ENCODE results near the gene SUPT7L. TPM values are rescaled to one million over a fixed set of nuclear protein-coding genes. Genes with fewer than 3 reads are reported as not detected.

The SUPT7L gene, protein sequence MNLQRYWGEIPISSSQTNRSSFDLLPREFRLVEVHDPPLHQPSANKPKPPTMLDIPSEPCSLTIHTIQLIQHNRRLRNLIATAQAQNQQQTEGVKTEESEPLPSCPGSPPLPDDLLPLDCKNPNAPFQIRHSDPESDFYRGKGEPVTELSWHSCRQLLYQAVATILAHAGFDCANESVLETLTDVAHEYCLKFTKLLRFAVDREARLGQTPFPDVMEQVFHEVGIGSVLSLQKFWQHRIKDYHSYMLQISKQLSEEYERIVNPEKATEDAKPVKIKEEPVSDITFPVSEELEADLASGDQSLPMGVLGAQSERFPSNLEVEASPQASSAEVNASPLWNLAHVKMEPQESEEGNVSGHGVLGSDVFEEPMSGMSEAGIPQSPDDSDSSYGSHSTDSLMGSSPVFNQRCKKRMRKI
- polyA plus RNA-seq (2013, experiment 1 of 2; ENCODE audit: insufficient read length) = 28.5 TPM
- polyA plus RNA-seq (2013, experiment 2 of 2; ENCODE audit: insufficient read length) = 27.7 TPM

DNA sequence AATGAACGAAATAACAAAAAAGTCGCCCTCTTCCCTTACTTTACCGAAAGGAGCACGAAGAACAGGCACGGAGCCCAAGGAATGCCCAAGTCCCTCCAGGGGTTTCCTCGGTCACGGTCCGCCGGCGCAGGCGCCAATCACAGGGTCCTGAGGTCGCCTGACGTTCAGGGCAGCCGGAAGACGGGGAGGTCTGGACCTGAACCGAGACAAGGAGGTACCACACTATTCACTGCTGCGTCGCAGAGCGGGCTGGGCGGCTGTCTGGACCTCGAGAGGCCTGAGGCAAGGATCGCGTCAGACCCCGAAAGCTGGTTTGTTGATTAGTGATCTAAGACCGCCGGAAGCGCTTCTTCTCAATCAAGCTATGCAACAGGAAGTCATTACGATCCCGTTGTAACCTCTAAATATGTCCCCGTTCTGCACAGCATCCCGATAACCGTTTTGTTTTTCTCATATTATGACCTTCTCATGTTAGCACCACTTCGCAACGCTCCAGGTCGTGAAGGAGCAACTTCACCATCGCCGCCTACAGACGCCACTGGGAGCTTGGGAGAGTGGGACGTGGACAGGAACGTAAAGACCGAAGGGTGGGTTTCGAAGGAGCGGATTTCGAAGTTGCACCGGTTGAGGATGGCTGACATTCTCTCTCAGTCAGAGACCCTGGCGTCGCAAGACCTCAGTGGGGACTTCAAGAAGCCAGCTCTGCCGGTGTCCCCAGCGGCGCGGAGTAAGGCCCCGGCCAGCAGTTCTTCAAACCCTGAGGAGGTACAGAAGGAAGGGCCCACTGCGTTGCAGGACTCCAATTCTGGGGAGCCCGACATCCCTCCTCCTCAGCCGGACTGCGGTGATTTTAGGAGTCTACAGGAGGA is at the start of gene SUPT7L, which contains the start of gene SLC4A1AP:
Gene SUPT7L (minus strand): TSS at position 330 of the 869 bp plus-strand sequence. CDS start 1,422 bp downstream, outside the sequence.
Gene SLC4A1AP (plus strand): TSS at position 605 of the 869 bp plus-strand sequence. CDS start 26 bp downstream, at position 631.
- peak; percentile 86 for DNase-seq

DNA sequence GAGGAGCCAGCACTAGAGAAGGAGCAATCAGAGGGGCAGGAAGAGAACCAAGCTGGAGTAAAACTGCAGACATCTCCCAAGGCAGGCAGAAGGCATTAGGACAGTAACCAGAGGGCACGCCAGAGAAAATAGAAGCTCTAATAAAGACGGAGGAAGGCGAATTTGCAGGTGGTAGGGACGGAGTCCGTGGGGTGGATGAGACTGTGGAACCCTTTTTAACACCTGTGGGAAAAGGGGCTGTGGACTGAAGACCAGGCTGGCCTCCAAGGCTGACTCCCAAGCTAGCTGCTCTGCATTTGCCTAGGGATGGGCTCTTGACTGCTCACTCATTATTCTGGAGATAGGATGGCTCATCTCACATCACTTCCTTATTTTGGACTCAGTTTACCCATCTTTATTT is 49.8 kb upstream of the SUPT7L start:
- DNase-seq = no peak

GRCh38 chr2:27712522-27712921 is 49.1 kb upstream of the SUPT7L start:
- no peak for DNase-seq

GRCh38 chr2:27711804-27712203 is 48.4 kb upstream of the SUPT7L start:
- no peak for DNase-seq

DNA sequence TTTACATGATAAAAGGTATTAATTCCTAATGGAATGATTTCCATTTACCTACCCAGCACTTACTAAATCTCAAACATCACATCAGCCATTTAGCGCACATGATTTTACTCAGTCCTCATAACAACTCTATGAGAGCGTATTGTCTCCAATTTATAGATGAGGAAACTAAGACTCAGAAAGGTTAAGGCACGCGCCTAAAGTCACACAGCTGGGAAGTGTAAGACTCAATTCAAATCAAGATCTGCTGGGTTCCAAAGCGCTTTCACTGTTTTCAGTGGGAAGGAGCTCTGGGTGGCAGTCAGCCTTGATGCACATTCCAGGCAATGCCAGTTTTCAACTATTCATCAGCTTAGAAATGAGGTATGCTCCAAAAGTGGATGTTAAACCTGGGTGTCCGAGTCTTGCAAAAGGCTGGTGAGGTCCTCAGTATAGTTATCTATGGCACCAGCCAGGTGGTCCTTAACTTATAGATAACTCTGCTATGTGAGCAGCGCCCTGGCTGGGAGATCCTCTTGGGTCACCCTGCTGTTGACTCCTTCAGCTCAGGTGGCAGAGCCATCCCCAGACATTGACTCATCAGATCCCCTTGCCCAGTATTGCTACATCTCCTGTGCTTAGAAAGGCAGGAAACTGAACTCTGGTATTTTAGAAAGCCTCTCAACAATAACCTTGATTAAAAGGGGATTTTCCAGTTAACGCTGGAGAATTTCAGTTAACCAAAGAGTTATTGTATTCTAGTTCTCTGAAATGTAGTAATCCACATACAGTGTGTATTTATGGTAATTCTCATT is 47.4 kb upstream of the SUPT7L start:
- no peak for DNase-seq

DNA sequence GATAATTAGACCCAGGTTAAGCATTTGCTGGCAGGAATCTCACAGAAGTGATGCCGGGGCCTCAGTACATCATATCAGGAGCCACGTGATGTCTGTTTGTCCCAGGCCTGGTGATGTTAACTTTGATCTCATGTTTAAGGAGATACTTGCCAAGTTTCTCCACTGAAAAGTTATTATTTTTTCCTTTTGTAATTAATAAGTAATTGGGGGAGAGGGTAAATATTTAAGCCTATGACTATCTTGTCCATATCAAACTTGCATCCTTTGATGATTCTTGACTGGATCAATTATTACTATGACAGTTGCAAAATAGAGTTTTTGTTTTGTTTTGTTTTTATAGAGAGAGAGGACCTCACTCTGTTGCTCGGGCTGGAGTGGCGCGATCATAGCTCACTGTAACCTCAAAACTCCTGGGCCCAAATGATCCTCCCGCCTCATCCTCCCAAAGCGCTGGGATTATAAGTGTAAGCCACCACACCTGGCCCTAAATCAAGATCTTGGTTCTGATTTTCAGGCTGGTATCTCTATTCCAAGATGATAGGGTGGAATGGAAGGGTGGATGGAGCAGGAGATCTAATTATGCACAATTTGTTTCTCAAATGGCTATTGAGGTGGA is 46.7 kb upstream of the SUPT7L start:
- DNase-seq = no peak

DNA sequence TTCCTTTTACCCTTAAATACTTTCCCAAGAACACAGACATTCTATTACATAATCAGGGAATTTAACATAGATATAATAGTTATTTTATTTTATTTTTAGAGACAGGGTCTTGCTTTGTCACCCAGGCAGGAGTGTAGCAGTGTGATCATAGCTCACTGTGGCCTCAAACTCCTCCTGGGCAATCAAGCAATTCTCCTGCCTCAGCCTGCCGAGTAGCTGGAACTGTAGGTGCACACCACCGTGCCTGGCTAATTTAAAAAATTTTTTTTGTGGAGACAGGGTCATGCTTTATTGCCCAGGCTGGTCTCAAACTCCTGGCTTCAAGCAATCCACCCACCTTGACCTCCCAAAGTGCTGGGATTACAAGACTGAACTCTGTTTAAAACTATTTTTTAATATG is 45.9 kb upstream of the SUPT7L start:
- no peak for DNase-seq

GRCh38 chr2:27708666-27709065 is 45.3 kb upstream of the SUPT7L start:
- DNase-seq = no peak

DNA sequence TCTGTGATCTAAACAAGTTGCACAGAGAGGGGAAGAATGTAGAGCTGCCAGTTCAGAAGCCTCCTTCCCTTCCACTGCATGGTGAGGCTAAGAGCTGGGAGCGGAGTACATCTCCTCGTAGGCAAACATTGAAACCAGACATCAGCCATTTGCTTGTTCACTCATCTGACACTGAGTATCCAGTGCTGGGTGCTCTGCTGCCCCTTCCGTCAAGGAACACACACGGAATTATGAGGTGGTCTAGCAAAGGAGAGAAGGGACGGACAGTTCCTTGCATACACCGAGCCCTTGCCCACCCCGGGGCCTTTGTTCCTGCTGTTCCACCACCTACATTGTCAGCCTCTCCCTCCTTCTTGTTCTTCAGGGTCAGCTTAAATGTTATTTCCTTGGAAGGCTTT is 44.8 kb upstream of the SUPT7L start:
- no peak for DNase-seq

GRCh38 chr2:27707462-27708256 is 44.2 kb upstream of the SUPT7L start:
- no peak for DNase-seq

- DNase-seq = peak; percentile 91
Observed at GRCh38 chr2:27705851-27706622, 42.6 kb upstream of the SUPT7L start.

DNA sequence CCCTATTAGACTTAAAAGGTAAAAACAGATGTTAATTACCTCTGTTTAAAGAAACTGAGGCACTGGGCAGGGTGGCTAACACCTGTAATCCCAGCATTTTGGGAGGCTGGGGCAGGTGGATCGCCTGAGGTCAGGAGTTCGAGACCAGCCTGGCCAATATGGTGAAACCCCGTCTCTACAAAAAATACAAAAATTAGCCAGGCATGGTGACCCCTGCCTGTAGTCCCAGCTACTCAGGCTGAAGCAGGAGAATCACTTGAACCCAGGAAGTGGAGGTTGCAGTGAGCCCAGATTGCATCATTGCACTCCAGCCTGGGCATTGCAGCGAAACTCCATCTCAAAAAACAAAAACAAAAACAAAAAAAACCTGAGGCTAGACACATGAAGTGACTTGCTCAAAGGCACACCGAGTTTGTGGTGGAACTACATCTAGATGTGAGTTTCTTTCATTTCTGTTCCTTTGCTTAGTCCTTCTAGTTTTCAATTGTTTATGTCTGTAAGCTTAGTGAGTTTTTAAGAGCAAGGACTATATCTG is 41.0 kb upstream of the SUPT7L start:
- DNase-seq = no peak

- DNase-seq = peak; percentile 95
Observed at GRCh38 chr2:27703638-27704341, 40.4 kb upstream of the SUPT7L start.

GRCh38 chr2:27702302-27702701 is 38.9 kb upstream of the SUPT7L start:
- no peak for DNase-seq

GRCh38 chr2:27701676-27702075 is 38.3 kb upstream of the SUPT7L start:
- DNase-seq = no peak

DNA sequence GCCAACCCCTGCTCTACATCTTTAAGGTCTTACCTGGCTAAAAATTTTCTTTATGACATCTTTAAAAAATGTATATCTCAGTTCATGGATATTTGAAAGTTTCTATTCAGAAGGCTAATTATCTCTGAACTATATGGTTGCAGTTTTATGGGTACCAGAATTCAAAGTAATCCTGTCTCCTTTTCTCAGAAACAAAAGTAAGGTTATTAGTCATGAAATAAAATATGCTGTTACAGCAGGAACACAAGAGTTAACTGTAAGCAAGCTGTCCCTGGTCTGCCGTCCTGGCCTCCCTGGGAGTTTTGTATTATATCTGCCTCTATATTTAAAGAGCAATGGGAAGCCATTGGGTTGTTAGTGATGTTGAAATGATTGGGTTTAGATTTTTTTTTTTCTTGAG is 34.2 kb upstream of the SUPT7L start:
- DNase-seq = no peak

DNA sequence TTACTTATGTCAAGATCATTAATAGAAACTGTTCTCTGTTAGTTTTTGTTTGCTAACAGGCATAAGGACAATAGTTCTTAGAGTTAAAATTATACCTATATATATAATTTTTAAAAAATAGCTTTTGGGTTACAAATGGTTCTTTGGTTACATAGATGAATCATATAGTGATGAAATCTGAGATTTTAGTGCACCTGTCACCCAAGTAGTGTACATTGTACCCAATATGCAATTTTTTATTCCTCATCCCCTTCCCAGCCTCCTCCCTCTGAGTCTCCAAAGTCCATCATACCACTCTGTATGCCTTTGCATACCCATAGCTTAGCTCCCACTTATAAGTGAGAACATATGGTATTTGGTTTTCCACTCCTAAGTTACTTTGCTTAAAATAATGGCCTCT is 26.6 kb upstream of the SUPT7L start:
- no peak for DNase-seq

DNA sequence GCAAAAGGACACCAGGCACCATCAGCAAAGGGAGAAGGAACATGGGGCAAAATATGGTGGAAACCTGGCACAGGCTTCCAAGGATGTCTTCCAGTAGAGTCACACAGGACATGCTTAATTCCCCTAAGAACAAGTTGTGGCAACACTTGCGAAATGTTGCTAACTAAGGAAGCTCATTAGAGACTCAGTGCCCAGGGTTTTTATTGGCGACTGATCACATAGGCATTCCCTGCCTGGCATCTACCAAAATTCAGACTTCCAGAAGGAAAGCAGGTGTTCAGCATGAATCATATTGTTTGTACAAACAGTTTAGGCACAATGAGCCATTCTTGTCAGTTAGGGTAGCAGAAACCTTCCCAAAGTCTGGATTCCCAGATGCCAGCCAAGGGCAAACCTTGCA is 26.0 kb upstream of the SUPT7L start:
- DNase-seq = no peak

GRCh38 chr2:27687232-27687631 is 23.8 kb upstream of the SUPT7L start:
- DNase-seq = no peak

Measured in fibroblast of skin of abdomen (primary cell).